Muscle layer of colon (tissue), 2 donors: ENCODE measurements around the gene GLIPR1.
"Not testable (repeated sequence)": the region's sequence is repeated elsewhere in the genome, so short reads cannot be mapped to it uniquely, and the experiment has no call there.

Source experiments
- H3K27ac ChIP-seq: one replicate; pipeline ENCODE4 v1.7.0; 2013; ENCODE audit warnings: low read depth, mild to moderate bottlenecking, low read length, moderate library complexity
- H3K27me3 ChIP-seq, 2 donors: one replicate each; pipeline ENCODE4 v1.7.0; 2013; ENCODE audit warnings: low read length in 2 of 2, mild to moderate bottlenecking in 2 of 2; ENCODE audit not compliant: insufficient read depth in 2 of 2, control insufficient read depth in 1 of 2
- H3K36me3 ChIP-seq: one replicate; pipeline ENCODE4 v1.7.0; 2013; ENCODE audit warnings: mild to moderate bottlenecking, low read length; ENCODE audit not compliant: insufficient read depth
- H3K4me1 ChIP-seq: one replicate; pipeline ENCODE4 v1.7.0; 2013; ENCODE audit warnings: mild to moderate bottlenecking, low read length; ENCODE audit not compliant: insufficient read depth
- H3K4me3 ChIP-seq, 2 donors: one replicate each; pipeline ENCODE4 v1.7.0; 2013; ENCODE audit warnings: low read length in 2 of 2, low read depth in 1 of 2, mild to moderate bottlenecking in 1 of 2, moderate library complexity in 1 of 2
- H3K9ac ChIP-seq: one replicate; pipeline ENCODE4 v1.7.0; 2013; ENCODE audit warnings: low read length
- H3K9me3 ChIP-seq: one replicate; pipeline ENCODE4 v1.7.0; 2013; ENCODE audit warnings: mild to moderate bottlenecking, low read length
- donor health status: abdominal sarcoma.
- donor health status: Adenocarcinoma of cecum.

GLIPR1 gene

GRCh38 chr12:75477137-75477536, 3.4 kb upstream of the GLIPR1 start:
- H3K9ac ChIP-seq: no peak overlapping the region
- H3K9me3 ChIP-seq: no peaks in the 10 kb centered on the region
- H3K27ac ChIP-seq: no peak overlapping the region
- H3K36me3 ChIP-seq: no peaks in the 10 kb centered on the region
- H3K27me3 ChIP-seq: no peaks in the 10 kb centered on the region
- H3K4me3 ChIP-seq: no peak overlapping the region
- peaks cover 13% of the 10 kb centered on the region for H3K4me1 ChIP-seq

GRCh38 chr12:75478116-75478794, 2.3 kb upstream of the GLIPR1 start:
- Histone ChIP-seq H3K4me1 (peaks cover 23% of the 10 kb centered on the region), H3K27ac (no peak overlapping the region), H3K27me3 (no peaks in the 10 kb centered on the region)

DNA sequence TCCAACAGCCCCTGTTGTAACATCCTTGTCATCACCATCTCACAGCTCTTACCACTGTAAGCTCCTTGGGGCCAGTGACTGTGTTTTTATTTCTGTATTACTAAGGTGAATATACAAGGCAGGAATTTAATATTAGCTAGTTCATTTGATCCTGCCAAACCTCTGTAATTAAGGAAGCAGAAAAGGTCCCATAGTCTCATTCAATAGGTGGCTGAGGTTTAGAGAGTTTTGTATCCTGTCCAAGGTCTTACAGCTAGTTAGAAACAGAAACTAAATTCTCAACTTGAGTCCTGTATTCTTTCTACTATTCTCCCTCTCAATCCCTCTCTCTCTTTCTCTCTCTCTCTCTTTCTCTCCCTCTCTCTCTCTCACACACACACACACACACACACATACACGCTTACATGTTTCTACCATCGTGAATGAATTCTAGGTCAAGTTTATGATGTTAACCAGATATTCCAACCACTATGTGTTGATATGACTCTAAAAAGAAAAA, 543 bp upstream of the GLIPR1 start:
- no peaks in the 10 kb centered on the region for H3K9me3 ChIP-seq
- H3K4me1 ChIP-seq: peaks cover 34% of the 10 kb centered on the region
- H3K27me3 ChIP-seq: no peaks in the 10 kb centered on the region
- H3K4me3 ChIP-seq: peak overlapping the region; percentile 44 to 74
- H3K36me3 ChIP-seq: no peaks in the 10 kb centered on the region
- peak overlapping the region; percentile 87 for H3K27ac ChIP-seq
- peak overlapping the region; percentile 21 for H3K9ac ChIP-seq

More at GRCh38 chr12:75478116-75478794, 2.3 kb upstream of the GLIPR1 start:
- Histone ChIP-seq H3K9me3 (no peaks in the 10 kb centered on the region), H3K9ac (no peak overlapping the region), H3K4me3 (no peak overlapping the region), H3K36me3 (no peaks in the 10 kb centered on the region)

- Histone ChIP-seq H3K27me3 (no peaks in the 10 kb centered on the region), H3K9me3 (no peaks in the 10 kb centered on the region), H3K27ac (peak overlapping the region; percentile 87), H3K36me3 (no peaks in the 10 kb centered on the region), H3K9ac (peak overlapping the region; percentile 21), H3K4me1 (peaks cover 39% of the 10 kb centered on the region), H3K4me3 (peak overlapping the region; percentile 44 to 74)
These were observed 604 bp downstream of the GLIPR1 start for GRCh38 chr12:75481013-75481705.

GRCh38 chr12:75481774-75482173, 1.2 kb downstream of the GLIPR1 start:
- Histone ChIP-seq H3K27ac (peak overlapping the region; percentile 28), H3K36me3 (no peaks in the 10 kb centered on the region), H3K9ac (peak overlapping the region; percentile 20), H3K4me3 (peak overlapping the region; percentile 44 to 74), H3K27me3 (no peaks in the 10 kb centered on the region), H3K4me1 (peaks cover 45% of the 10 kb centered on the region), H3K9me3 (no peaks in the 10 kb centered on the region)

DNA sequence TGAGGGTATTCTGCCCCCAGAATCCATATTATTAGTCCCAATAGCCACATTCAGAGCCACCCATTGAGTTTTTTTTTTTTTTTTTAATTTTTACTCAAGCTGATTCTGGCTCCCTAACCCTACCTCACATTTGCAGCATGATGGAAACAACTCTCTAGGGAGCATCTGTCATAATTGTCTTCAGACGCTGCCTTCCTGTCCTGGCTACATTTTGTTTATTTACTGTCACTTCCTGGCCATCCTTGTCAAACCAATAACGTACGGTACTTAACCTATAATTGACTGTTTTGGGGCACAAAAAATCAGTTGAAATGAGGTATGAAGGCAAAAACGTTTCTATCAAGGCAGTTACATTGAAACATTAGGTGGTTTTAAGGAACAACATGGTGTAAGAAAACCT, 2.1 kb downstream of the GLIPR1 start:
- Histone ChIP-seq H3K27me3 (no peaks in the 10 kb centered on the region), H3K4me1 (peaks cover 45% of the 10 kb centered on the region), H3K36me3 (no peaks in the 10 kb centered on the region), H3K9ac (no peak overlapping the region), H3K4me3 (peak overlapping the region; percentile 6 to 74), H3K27ac (peak overlapping the region; percentile 69), H3K9me3 (no peaks in the 10 kb centered on the region)

DNA sequence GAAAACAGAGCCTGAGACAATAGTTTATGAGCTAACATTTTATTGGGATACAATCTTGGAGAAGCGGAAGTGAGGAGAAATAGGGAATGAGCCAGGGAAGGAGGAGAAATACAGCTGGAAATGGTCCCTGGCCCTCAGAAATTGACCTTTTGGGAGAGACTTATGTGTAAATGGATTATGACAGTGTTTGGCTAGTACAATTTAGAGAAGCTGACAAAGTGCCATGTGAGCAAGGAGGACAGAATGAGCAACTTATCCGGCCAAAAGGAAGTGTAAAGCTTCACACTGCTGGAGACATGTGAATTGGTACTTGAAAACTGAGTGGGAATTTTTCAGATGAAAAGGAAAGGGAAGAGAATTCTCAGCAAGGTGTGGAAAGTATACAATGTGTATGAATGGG, 2.9 kb downstream of the GLIPR1 start:
- Histone ChIP-seq H3K4me3 (peak overlapping the region in 1 of 2 donors; percentile 30), H3K27ac (no peak overlapping the region)

GRCh38 chr12:75484450-75484849, 3.9 kb downstream of the GLIPR1 start:
- H3K27ac ChIP-seq, H3K36me3 ChIP-seq, H3K27me3 ChIP-seq, H3K9me3 ChIP-seq, H3K9ac ChIP-seq: not testable (repeated sequence)
- Histone ChIP-seq H3K4me3 (peak overlapping the region in 1 of 2 donors; percentile 30), H3K4me1 (peaks cover 50% of the 10 kb centered on the region)

More for the DNA sequence above, 2.9 kb downstream of the GLIPR1 start:
- Histone ChIP-seq H3K27me3 (no peaks in the 10 kb centered on the region), H3K4me1 (peaks cover 45% of the 10 kb centered on the region), H3K9me3 (no peaks in the 10 kb centered on the region), H3K36me3 (no peaks in the 10 kb centered on the region), H3K9ac (no peak overlapping the region)

GRCh38 chr12:75487308-75487707, 6.8 kb downstream of the GLIPR1 start:
- Histone ChIP-seq H3K4me3 (no peak overlapping the region), H3K4me1 (peaks cover 42% of the 10 kb centered on the region), H3K27ac (no peak overlapping the region), H3K36me3 (no peaks in the 10 kb centered on the region), H3K27me3 (no peaks in the 10 kb centered on the region), H3K9me3 (no peaks in the 10 kb centered on the region), H3K9ac (no peak overlapping the region)

GRCh38 chr12:75488553-75488952, 8.0 kb downstream of the GLIPR1 start:
- peaks cover 31% of the 10 kb centered on the region for H3K4me1 ChIP-seq
- H3K27me3 ChIP-seq: no peaks in the 10 kb centered on the region
- no peaks in the 10 kb centered on the region for H3K9me3 ChIP-seq
- H3K9ac ChIP-seq: no peak overlapping the region
- H3K36me3 ChIP-seq: no peaks in the 10 kb centered on the region
- no peak overlapping the region for H3K27ac ChIP-seq
- H3K4me3 ChIP-seq: no peak overlapping the region

GRCh38 chr12:75489187-75489586, 8.6 kb downstream of the GLIPR1 start:
- H3K27me3 ChIP-seq: no peaks in the 10 kb centered on the region
- H3K4me1 ChIP-seq: peaks cover 25% of the 10 kb centered on the region
- H3K27ac ChIP-seq: no peak overlapping the region
- H3K9me3 ChIP-seq: no peaks in the 10 kb centered on the region
- H3K36me3 ChIP-seq: no peaks in the 10 kb centered on the region
- H3K9ac ChIP-seq: no peak overlapping the region
- no peak overlapping the region for H3K4me3 ChIP-seq
